ENCODE results near the gene NEK2.

GRCh38 chr1:211652371-211652770, 23.1 kb downstream of the NEK2 start:
- TF ChIP-seq CTCF (IDR thresholded peaks at IDR 0.05): no peak
- no peak for TF ChIP-seq POLR2A (IDR thresholded peaks at IDR 0.05)

All from body of pancreas (tissue), 4 donors.